H1 (cell line): ENCODE measurements around the gene TCEANC2.

Source experiments
- ATF3 ChIP-seq: IDR thresholded peaks from 2 replicates; pipeline ENCODE4 v1.6.1; 2011; ENCODE audit warnings: low read depth, mild to moderate bottlenecking, low read length; ENCODE audit not compliant: insufficient read depth
- CTCF ChIP-seq, 3 experiments: IDR thresholded peaks; 1 replicate in 2 of 3; 2 replicates in 1 of 3; pipeline versions ENCODE4 v1.5.1 to v1.6.1; 2011; ENCODE audit warnings: low read length in 3 of 3, mild to moderate bottlenecking in 3 of 3, inconsistent platforms in 2 of 3, low read depth in 1 of 3, moderate library complexity in 1 of 3; ENCODE audit not compliant: insufficient read depth in 1 of 3; ENCODE audit errors: control extremely low read depth in 1 of 3
- EZH2 ChIP-seq: fragments of 200-600 bp; sonication (generic); IDR thresholded peaks from 2 replicates; pipeline ENCODE4 v1.7.1; 2012; ENCODE audit warnings: low read depth, mild to moderate bottlenecking, moderate library complexity, low read length, inconsistent platforms; ENCODE audit not compliant: severe bottlenecking
- HDAC2 ChIP-seq, 2 experiments: fragments of 300-600 bp in 1 of 2; sonication (generic) in 1 of 2; IDR thresholded peaks; 2 replicates each; pipeline ENCODE4 v1.6.1; 2011 to 2012; ENCODE audit warnings: low read depth in 2 of 2, low read length in 2 of 2, mild to moderate bottlenecking in 2 of 2, moderate library complexity in 2 of 2, borderline replicate concordance in 1 of 2, inconsistent platforms in 1 of 2
- POLR2A ChIP-seq, 2 experiments: IDR thresholded peaks; 1 replicate in 1 of 2; 2 replicates in 1 of 2; pipeline ENCODE4 v1.6.1; 2011; ENCODE audit warnings: low read depth in 2 of 2, low read length in 2 of 2, mild to moderate bottlenecking in 2 of 2; ENCODE audit errors: control extremely low read depth in 1 of 2
- RNF2 ChIP-seq: fragments of 200-900, 300-1000 bp; sonication (generic); IDR thresholded peaks from 2 replicates; pipeline ENCODE4 v1.7.1; 2016; ENCODE audit warnings: borderline replicate concordance, low read depth, mild to moderate bottlenecking, antibody characterized with exemption, low read length; ENCODE audit not compliant: poor library complexity, severe bottlenecking; ENCODE audit errors: missing control alignments

- TF ChIP-seq POLR2A (IDR thresholded peaks at IDR 0.05; ENCODE audit: control extremely low read depth in 1 of 2, low read depth in 2 of 2, low read length in 2 of 2): no peak
- TF ChIP-seq ATF3: no peak
- no peak for TF ChIP-seq HDAC2 (IDR thresholded peaks at IDR 0.05; ENCODE audit: borderline replicate concordance in 1 of 2, low read depth in 2 of 2, low read length in 2 of 2)
- no peak for TF ChIP-seq EZH2
- no peak for TF ChIP-seq RNF2
- TF ChIP-seq CTCF (IDR thresholded peaks at IDR 0.05; ENCODE audit: control extremely low read depth in 1 of 3, insufficient read depth in 1 of 3, low read depth in 1 of 3, low read length in 3 of 3): no peak
Observed at GRCh38 chr1:54017979-54018378, 35.4 kb upstream of the TCEANC2 start, which contains the start of gene LDLRAD1.
